Chondrocyte (in vitro differentiated cells): ENCODE data around the gene BMP5. TPM values are rescaled to one million over a fixed set of nuclear protein-coding genes. Genes with fewer than 3 reads are reported as not detected.

ENCODE experiments used
- DNase-seq: peaks from one replicate; pipeline ENCODE4 v3.0.0; 2021; ENCODE audit warnings: mixed read lengths, low spot score
- H3K27ac Mint-ChIP-seq: one replicate; pipeline ENCODE4 v1.8.0; 2021; ENCODE audit warnings: mild to moderate bottlenecking, moderate library complexity, mixed read lengths; ENCODE audit not compliant: unreplicated experiment
- H3K27me3 Mint-ChIP-seq: 2 replicates; pipeline ENCODE4 v1.8.0; 2021; ENCODE audit warnings: low read depth, mixed read lengths
- H3K36me3 Mint-ChIP-seq: 2 replicates; pipeline ENCODE4 v1.8.0; 2021; ENCODE audit warnings: low read depth, mixed read lengths
- H3K4me1 Mint-ChIP-seq: 2 replicates; pipeline ENCODE4 v1.8.0; 2021; ENCODE audit warnings: low read depth, mild to moderate bottlenecking, mixed read lengths
- H3K4me3 Mint-ChIP-seq: one replicate; pipeline ENCODE4 v1.8.0; 2021; ENCODE audit warnings: mild to moderate bottlenecking, moderate library complexity, mixed read lengths; ENCODE audit not compliant: unreplicated experiment
- H3K9me3 Mint-ChIP-seq: 2 replicates; pipeline ENCODE4 v1.8.0; 2021; ENCODE audit warnings: low read depth, mixed read lengths
- total RNA-seq: library from RNA; stranded (reverse); gene quantifications from 3 replicates; pipeline ENCODE4 v1.2.1, GENCODE V29; 2021
- TF ChIP-seq, protein P1 (sequence below): fragments of 200-600 bp; sonication (generic); IDR thresholded peaks from 2 replicates; pipeline ENCODE4 v1.5.0; 2021; ENCODE audit warnings: antibody characterized with exemption, mild to moderate bottlenecking, moderate library complexity

The BMP5 gene
- total RNA-seq, 1 donor from 2014 or later, result not detected

DNA sequence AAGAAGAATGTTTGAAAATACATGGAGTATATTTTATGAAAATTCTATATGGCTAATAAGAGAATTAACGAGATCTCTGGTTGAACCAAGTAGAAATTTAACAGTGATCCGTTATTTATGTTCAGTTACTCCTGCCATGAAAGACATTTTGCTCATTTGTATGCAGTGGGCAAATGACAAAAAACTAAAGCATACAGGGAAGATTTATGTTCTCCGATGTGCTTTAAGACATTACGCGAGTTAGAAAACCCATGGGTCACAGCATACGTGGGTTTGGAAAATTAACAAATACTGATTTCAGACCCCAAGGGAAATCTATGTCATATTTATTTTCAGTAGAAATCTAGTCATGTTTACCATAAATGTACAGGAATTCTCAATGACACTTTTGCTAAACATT lies 90.1 kb downstream of the BMP5 start:
- H3K36me3 Mint-ChIP-seq, result no peaks in the 10 kb centered on the region
- no peaks in the 10 kb centered on the region for H3K27me3 Mint-ChIP-seq
- no peak overlapping the region for H3K27ac Mint-ChIP-seq
- no peaks in the 10 kb centered on the region for H3K9me3 Mint-ChIP-seq
- TF ChIP-seq, protein P1, sequence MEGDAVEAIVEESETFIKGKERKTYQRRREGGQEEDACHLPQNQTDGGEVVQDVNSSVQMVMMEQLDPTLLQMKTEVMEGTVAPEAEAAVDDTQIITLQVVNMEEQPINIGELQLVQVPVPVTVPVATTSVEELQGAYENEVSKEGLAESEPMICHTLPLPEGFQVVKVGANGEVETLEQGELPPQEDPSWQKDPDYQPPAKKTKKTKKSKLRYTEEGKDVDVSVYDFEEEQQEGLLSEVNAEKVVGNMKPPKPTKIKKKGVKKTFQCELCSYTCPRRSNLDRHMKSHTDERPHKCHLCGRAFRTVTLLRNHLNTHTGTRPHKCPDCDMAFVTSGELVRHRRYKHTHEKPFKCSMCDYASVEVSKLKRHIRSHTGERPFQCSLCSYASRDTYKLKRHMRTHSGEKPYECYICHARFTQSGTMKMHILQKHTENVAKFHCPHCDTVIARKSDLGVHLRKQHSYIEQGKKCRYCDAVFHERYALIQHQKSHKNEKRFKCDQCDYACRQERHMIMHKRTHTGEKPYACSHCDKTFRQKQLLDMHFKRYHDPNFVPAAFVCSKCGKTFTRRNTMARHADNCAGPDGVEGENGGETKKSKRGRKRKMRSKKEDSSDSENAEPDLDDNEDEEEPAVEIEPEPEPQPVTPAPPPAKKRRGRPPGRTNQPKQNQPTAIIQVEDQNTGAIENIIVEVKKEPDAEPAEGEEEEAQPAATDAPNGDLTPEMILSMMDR, result no peak
- no peak for DNase-seq
- no peak overlapping the region for H3K4me3 Mint-ChIP-seq
- peaks cover 5% of the 10 kb centered on the region for H3K4me1 Mint-ChIP-seq

DNA sequence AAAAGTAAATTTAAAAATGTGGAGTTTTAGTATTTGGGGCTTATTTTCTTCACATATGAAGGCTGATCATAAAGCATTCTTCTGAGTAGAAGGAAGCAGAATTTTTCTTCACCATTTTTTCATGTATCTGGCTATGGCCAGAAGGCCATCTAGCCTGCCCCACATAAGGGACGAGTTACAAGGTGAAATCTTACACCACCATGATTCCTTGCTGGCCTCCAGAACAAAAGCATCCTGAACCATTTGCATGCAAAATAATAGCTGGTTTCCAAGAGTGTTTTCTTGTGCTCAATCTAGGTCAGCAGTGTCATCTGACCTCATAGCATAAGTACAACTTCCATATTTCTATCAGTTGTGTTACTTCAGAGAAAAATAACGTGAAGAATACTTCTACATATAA lies 93.1 kb downstream of the BMP5 start:
- no peaks in the 10 kb centered on the region for H3K27me3 Mint-ChIP-seq
- no peak overlapping the region for H3K27ac Mint-ChIP-seq
- H3K4me1 Mint-ChIP-seq, result peaks cover 5% of the 10 kb centered on the region
- no peak for DNase-seq
- no peak overlapping the region for H3K4me3 Mint-ChIP-seq
- TF ChIP-seq, protein P1, result no peak
- no peaks in the 10 kb centered on the region for H3K9me3 Mint-ChIP-seq
- no peaks in the 10 kb centered on the region for H3K36me3 Mint-ChIP-seq

DNA sequence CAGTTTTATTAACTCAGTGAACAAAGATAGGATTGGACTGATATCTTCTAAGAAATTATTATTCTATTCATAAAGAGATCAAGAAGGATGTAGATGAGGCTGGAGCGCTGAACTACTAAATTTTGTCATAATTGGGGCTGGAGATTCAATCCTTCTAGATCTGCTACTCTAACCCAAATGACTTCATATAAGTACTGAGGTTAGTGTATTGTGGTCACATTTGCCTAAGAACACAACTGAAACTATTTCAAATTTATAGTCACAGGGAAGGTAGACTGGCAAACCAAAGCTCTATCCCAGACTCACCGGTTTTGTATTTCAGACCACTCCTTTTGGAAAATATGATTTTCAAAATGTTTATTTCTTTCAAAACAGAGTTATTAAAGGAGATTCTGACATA lies 96.7 kb downstream of the BMP5 start:
- Mint-ChIP-seq H3K36me3 (no peaks in the 10 kb centered on the region), H3K9me3 (no peaks in the 10 kb centered on the region), H3K4me1 (peaks cover 10% of the 10 kb centered on the region), H3K4me3 (no peak overlapping the region), H3K27ac (no peak overlapping the region), H3K27me3 (no peaks in the 10 kb centered on the region)
- no peak for DNase-seq
- TF ChIP-seq, protein P1, result no peak

DNA sequence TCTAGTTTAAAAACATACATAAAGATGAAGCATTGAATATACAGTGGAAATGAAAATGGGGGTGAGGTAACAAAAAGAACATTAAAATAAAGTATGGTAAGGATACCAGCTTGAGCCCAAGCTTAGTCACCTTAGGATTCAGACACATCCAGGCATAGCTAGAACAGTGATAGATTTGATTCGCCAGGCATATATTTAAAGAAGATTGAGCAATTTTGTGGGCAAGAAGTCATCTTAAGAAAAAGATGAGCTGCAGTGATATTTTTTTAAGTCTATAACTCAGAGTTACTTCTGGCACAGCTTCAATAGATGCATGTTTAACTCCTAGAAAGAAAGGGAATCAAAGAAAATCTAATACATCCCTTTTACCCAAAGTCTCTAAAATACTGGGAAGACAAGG lies 97.9 kb downstream of the BMP5 start:
- H3K9me3 Mint-ChIP-seq, result no peaks in the 10 kb centered on the region
- DNase-seq, result no peak
- H3K27ac Mint-ChIP-seq, result no peak overlapping the region
- peaks cover 10% of the 10 kb centered on the region for H3K4me1 Mint-ChIP-seq
- H3K27me3 Mint-ChIP-seq, result no peaks in the 10 kb centered on the region
- no peaks in the 10 kb centered on the region for H3K36me3 Mint-ChIP-seq
- TF ChIP-seq, protein P1, result no peak
- no peak overlapping the region for H3K4me3 Mint-ChIP-seq

DNA sequence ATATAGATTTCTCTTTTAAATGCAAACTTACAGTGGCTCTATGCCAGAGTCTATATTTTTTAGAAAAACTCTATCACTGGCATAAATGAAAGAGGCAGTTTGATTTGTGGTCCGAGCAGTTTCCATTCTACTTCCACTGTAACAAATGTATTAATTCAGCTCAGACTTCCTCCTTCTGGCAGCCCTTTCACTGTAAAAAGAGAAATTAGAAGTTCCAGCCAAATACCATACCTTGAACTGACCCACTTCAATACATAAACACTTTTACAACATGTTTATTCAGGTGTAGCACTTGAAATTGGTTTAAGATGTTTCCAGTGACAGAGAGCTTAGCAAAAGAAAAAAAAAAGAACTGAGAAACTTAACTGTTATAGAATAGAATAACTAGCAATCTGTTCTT lies 99.3 kb downstream of the BMP5 start:
- TF ChIP-seq, protein P1, result no peak
- H3K27me3 Mint-ChIP-seq, result no peaks in the 10 kb centered on the region
- H3K9me3 Mint-ChIP-seq, result no peaks in the 10 kb centered on the region
- DNase-seq, result no peak
- no peaks in the 10 kb centered on the region for H3K36me3 Mint-ChIP-seq
- no peak overlapping the region for H3K4me3 Mint-ChIP-seq
- H3K4me1 Mint-ChIP-seq, result peaks cover 14% of the 10 kb centered on the region
- no peak overlapping the region for H3K27ac Mint-ChIP-seq
